Testis (tissue), 2 donors: Measurements from ENCODE around the gene KDM7A.

Source experiments
- CTCF ChIP-seq, 3 experiments: fragments of 450-650 bp in 2 of 3; fragments of 200-600 bp in 1 of 3; sonication (generic) in 1 of 3; IDR thresholded peaks; one replicate each; pipeline ENCODE4 v1.5.1; 2016 to 2019; ENCODE audit warnings: antibody characterized with exemption in 3 of 3, mild to moderate bottlenecking in 2 of 3, moderate library complexity in 1 of 3
- POLR2A ChIP-seq: fragments of 450-650 bp; IDR thresholded peaks from one replicate; pipeline ENCODE4 v1.6.1; 2017; ENCODE audit warnings: antibody characterized with exemption, mild to moderate bottlenecking, moderate library complexity

- no peak for TF ChIP-seq CTCF (IDR thresholded peaks at IDR 0.05)
- no peak for TF ChIP-seq POLR2A
These were observed 141.2 kb downstream of the KDM7A start for GRCh38 chr7:140035400-140036223.
